ENCODE data around the gene KRTAP5-10.
"Not testable (repeated sequence)": the region's sequence is repeated elsewhere in the genome, so short reads cannot be mapped to it uniquely, and the experiment has no call there.

Gene KRTAP5-10

GRCh38 chr11:71565263-71565662, at the start of gene KRTAP5-10:
Gene KRTAP5-10, plus strand, starts transcription at chr11:71565563. Its CDS starts 25 bp downstream, at chr11:71565588.
- no peak within 1 kb of the TSS for H3K27ac ChIP-seq (ENCODE audit: low read length)
- H3K9ac ChIP-seq (ENCODE audit: low read length): no peak within 1 kb of the TSS
- no peaks in the 10 kb centered on the region for H3K36me3 ChIP-seq (ENCODE audit: control insufficient read depth, low read depth, low read length)
- H3K9me3 ChIP-seq (ENCODE audit: control insufficient read depth, low read depth, low read length): no peaks in the 10 kb centered on the region
- no peaks in the 10 kb centered on the region for H3K27me3 ChIP-seq (ENCODE audit: control insufficient read depth, insufficient read depth, low read length)
- no peak within 1 kb of the TSS for H3K4me3 ChIP-seq (ENCODE audit: low read length)
- peaks cover 6% of the 10 kb centered on the region for H3K4me1 ChIP-seq (ENCODE audit: control insufficient read depth, low read depth, low read length)

GRCh38 chr11:71518506-71519471, 46.6 kb upstream of the KRTAP5-10 start:
- H3K36me3 ChIP-seq (ENCODE audit: control insufficient read depth, low read depth, low read length): no peaks in the 10 kb centered on the region
- no peak overlapping the region for H3K9ac ChIP-seq (ENCODE audit: low read length)
- H3K4me3 ChIP-seq (ENCODE audit: low read length): no peak overlapping the region
- H3K27me3 ChIP-seq (ENCODE audit: control insufficient read depth, insufficient read depth, low read length): no peaks in the 10 kb centered on the region
- H3K4me1 ChIP-seq (ENCODE audit: control insufficient read depth, low read depth, low read length): no peaks in the 10 kb centered on the region
- no peak overlapping the region for H3K27ac ChIP-seq (ENCODE audit: low read length)
- no peaks in the 10 kb centered on the region for H3K9me3 ChIP-seq (ENCODE audit: control insufficient read depth, low read depth, low read length)

- Histone ChIP-seq H3K9ac (ENCODE audit: low read length) (no peak overlapping the region), H3K36me3 (ENCODE audit: control insufficient read depth, low read depth, low read length) (no peaks in the 10 kb centered on the region), H3K4me1 (ENCODE audit: control insufficient read depth, low read depth, low read length) (no peaks in the 10 kb centered on the region), H3K4me3 (ENCODE audit: low read length) (no peak overlapping the region), H3K9me3 (ENCODE audit: control insufficient read depth, low read depth, low read length) (no peaks in the 10 kb centered on the region), H3K27ac (ENCODE audit: low read length) (no peak overlapping the region), H3K27me3 (ENCODE audit: control insufficient read depth, insufficient read depth, low read length) (no peaks in the 10 kb centered on the region)
Observed at GRCh38 chr11:71519546-71519945, 45.8 kb upstream of the KRTAP5-10 start.

GRCh38 chr11:71525188-71525937, 40.0 kb upstream of the KRTAP5-10 start:
- Histone ChIP-seq H3K4me3 (ENCODE audit: low read length) (no peak overlapping the region), H3K27me3 (ENCODE audit: control insufficient read depth, insufficient read depth, low read length) (no peaks in the 10 kb centered on the region), H3K36me3 (ENCODE audit: control insufficient read depth, low read depth, low read length) (no peaks in the 10 kb centered on the region), H3K9me3 (ENCODE audit: control insufficient read depth, low read depth, low read length) (no peaks in the 10 kb centered on the region), H3K9ac (ENCODE audit: low read length) (no peak overlapping the region), H3K27ac (ENCODE audit: low read length) (no peak overlapping the region), H3K4me1 (ENCODE audit: control insufficient read depth, low read depth, low read length) (no peaks in the 10 kb centered on the region)

- H3K27ac ChIP-seq (ENCODE audit: low read length): no peak overlapping the region
- no peaks in the 10 kb centered on the region for H3K36me3 ChIP-seq (ENCODE audit: control insufficient read depth, low read depth, low read length)
- no peaks in the 10 kb centered on the region for H3K4me1 ChIP-seq (ENCODE audit: control insufficient read depth, low read depth, low read length)
- no peaks in the 10 kb centered on the region for H3K27me3 ChIP-seq (ENCODE audit: control insufficient read depth, insufficient read depth, low read length)
- H3K9me3 ChIP-seq (ENCODE audit: control insufficient read depth, low read depth, low read length): no peaks in the 10 kb centered on the region
- no peak overlapping the region for H3K4me3 ChIP-seq (ENCODE audit: low read length)
- H3K9ac ChIP-seq (ENCODE audit: low read length): no peak overlapping the region
Observed at GRCh38 chr11:71525938-71526495, 39.3 kb upstream of the KRTAP5-10 start.

- H3K4me1 ChIP-seq (ENCODE audit: control insufficient read depth, low read depth, low read length); H3K9me3 ChIP-seq (ENCODE audit: control insufficient read depth, low read depth, low read length); H3K4me3 ChIP-seq (ENCODE audit: low read length); H3K36me3 ChIP-seq (ENCODE audit: control insufficient read depth, low read depth, low read length); H3K9ac ChIP-seq (ENCODE audit: low read length); H3K27me3 ChIP-seq (ENCODE audit: control insufficient read depth, insufficient read depth, low read length); H3K27ac ChIP-seq (ENCODE audit: low read length): not testable (repeated sequence)
Observed at GRCh38 chr11:71526796-71527575, 38.4 kb upstream of the KRTAP5-10 start, which contains the start of gene KRTAP5-7. Gene KRTAP5-7, plus strand, starts transcription at chr11:71527267. Its CDS starts 34 bp downstream, at chr11:71527301.

- no peaks in the 10 kb centered on the region for H3K9me3 ChIP-seq (ENCODE audit: control insufficient read depth, low read depth, low read length)
- H3K4me3 ChIP-seq (ENCODE audit: low read length): no peak overlapping the region
- no peaks in the 10 kb centered on the region for H3K4me1 ChIP-seq (ENCODE audit: control insufficient read depth, low read depth, low read length)
- no peaks in the 10 kb centered on the region for H3K36me3 ChIP-seq (ENCODE audit: control insufficient read depth, low read depth, low read length)
- H3K9ac ChIP-seq (ENCODE audit: low read length): no peak overlapping the region
- no peak overlapping the region for H3K27ac ChIP-seq (ENCODE audit: low read length)
- no peaks in the 10 kb centered on the region for H3K27me3 ChIP-seq (ENCODE audit: control insufficient read depth, insufficient read depth, low read length)
Observed at GRCh38 chr11:71527576-71528210, 37.7 kb upstream of the KRTAP5-10 start.

- H3K9me3 ChIP-seq (ENCODE audit: control insufficient read depth, low read depth, low read length): no peaks in the 10 kb centered on the region
- H3K27ac ChIP-seq (ENCODE audit: low read length): no peak overlapping the region
- H3K4me1 ChIP-seq (ENCODE audit: control insufficient read depth, low read depth, low read length): no peaks in the 10 kb centered on the region
- H3K4me3 ChIP-seq (ENCODE audit: low read length): no peak overlapping the region
- no peaks in the 10 kb centered on the region for H3K36me3 ChIP-seq (ENCODE audit: control insufficient read depth, low read depth, low read length)
- H3K9ac ChIP-seq (ENCODE audit: low read length): no peak overlapping the region
- no peaks in the 10 kb centered on the region for H3K27me3 ChIP-seq (ENCODE audit: control insufficient read depth, insufficient read depth, low read length)
Observed at GRCh38 chr11:71530602-71531001, 34.8 kb upstream of the KRTAP5-10 start.

- Histone ChIP-seq H3K9me3 (ENCODE audit: control insufficient read depth, low read depth, low read length) (no peaks in the 10 kb centered on the region), H3K36me3 (ENCODE audit: control insufficient read depth, low read depth, low read length) (no peaks in the 10 kb centered on the region), H3K4me1 (ENCODE audit: control insufficient read depth, low read depth, low read length) (no peaks in the 10 kb centered on the region), H3K27ac (ENCODE audit: low read length) (no peak overlapping the region), H3K4me3 (ENCODE audit: low read length) (no peak overlapping the region), H3K27me3 (ENCODE audit: control insufficient read depth, insufficient read depth, low read length) (no peaks in the 10 kb centered on the region), H3K9ac (ENCODE audit: low read length) (no peak overlapping the region)
Observed at GRCh38 chr11:71532036-71532610, 33.2 kb upstream of the KRTAP5-10 start.

GRCh38 chr11:71534711-71535608, 30.4 kb upstream of the KRTAP5-10 start:
- H3K9ac ChIP-seq (ENCODE audit: low read length); H3K27ac ChIP-seq (ENCODE audit: low read length); H3K4me1 ChIP-seq (ENCODE audit: control insufficient read depth, low read depth, low read length); H3K4me3 ChIP-seq (ENCODE audit: low read length); H3K36me3 ChIP-seq (ENCODE audit: control insufficient read depth, low read depth, low read length); H3K9me3 ChIP-seq (ENCODE audit: control insufficient read depth, low read depth, low read length); H3K27me3 ChIP-seq (ENCODE audit: control insufficient read depth, insufficient read depth, low read length): not testable (repeated sequence)
